ENCODE results near the gene RFX3.

RFX3 gene

DNA sequence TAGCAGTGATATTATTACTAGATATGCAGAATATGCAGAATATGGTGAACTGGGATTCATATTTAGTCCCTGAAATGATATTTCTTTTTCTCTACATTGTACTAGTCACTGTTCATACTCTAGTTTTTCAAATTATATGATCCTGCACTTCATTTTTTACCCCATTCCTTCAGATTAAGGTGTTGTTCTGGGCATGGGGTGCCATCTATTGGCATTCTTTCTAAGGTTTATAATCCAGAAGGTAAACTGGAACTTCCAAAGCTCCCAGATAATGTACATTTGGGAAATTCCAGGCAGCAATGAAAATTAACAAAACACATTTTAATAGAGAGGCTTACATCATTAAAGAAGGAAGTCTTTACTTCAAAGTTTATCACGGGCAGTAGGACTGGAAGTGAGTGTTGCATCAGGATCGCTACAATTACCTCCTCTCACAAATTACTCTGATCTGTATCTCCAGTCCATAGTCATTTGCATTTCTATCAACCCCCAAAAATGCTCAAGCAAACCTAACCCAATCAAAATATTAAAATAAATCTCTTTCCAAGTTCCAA, 12.5 kb downstream of the RFX3 start:
- no peak for DNase-seq (ENCODE audit: low read depth)

DNA sequence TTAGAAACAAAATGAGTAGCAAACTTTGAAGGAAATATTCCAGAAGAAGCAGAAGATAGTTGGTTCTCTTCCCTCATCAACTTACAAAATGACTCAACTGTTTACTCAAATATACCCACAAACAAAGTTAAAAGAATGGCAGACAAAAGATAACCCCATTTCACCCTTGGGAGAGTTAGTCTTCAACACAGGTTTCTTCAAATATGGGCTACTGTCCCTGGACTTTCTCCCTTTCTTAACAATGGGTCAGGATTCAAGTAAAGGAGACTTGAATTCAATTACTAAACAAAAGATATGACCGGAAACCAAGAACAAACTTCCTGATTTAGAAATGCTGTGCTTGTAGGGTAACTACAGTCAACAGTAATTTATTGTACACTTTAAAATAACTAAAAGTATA, 14.2 kb downstream of the RFX3 start:
- DNase-seq (ENCODE audit: low read depth), result no peak

GRCh38 chr9:3510796-3511195, 15.0 kb downstream of the RFX3 start:
- no peak for DNase-seq (ENCODE audit: low read depth)

DNA sequence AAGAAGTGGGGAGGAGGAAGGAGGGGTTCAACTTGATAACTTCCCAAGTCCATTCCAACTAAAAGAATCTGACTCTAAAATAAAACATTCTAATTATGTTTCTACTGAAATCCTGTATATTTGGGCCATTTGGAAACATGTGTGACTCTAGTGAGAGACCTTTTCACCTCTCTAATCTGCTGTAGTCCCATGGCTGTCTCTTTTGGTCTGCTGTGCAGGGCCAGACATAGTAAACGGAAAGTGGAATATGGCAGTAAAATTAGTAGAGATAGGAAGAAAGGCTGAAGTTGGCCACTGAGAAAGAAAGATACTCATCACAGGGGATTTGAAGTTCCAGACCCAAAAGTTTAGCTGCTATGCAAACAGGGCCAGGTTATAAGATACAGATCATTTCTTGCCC, 15.9 kb downstream of the RFX3 start:
- DNase-seq (ENCODE audit: low read depth), result no peak

DNA sequence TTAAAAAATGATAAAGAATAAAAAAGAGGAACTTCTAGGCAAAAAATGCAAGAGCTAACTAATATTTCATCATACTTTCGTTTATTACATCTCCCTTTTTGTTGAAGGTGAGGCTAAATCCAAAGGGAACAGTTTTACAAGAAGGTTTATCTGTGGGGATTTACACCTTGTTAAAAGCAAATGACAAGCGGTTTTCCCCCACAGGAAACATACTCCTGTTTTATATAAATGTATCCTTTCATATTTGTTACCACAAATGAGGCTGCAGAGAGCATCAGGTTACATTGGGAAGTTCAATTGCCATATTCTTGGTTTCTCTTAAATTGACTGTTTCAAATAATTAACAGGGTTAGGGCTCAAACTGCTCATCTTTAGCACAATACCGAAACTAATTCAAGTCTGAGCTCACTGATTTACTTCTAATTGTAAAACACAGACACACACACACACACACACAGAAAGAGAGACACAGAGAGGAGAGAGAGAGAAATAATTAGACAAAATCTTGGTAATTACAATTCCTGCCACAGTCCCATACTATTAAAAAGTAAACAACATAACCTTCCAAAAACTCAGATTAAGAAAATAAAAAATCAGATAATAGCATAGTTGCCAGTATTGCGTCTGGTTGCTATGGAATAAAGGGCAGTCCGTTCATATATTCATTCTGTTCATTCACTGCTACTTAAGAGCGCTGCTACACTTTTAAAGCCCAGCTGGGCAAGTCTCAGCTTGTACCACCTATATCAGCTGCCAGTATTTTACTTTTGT, 17.1 kb downstream of the RFX3 start:
- no peak for DNase-seq (ENCODE audit: low read depth)

DNA sequence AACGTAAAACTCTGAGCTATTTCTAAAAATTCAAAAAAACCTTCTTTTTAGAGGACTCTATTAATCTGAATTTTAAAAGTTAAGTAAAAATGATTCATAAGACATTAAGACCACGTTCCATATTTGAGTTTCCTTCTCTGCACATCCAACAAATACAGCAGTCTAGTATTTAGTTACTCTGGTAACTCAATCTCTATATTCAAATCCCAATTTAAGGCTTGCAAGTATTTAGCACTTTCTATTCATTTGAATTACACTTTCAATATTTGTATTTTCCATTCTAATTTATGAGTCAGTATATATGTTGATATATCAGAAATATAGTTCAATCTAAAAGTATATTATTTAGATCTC, 17.7 kb downstream of the RFX3 start:
- DNase-seq (ENCODE audit: low read depth), result no peak

- no peak for DNase-seq (ENCODE audit: low read depth)
Measured at GRCh38 chr9:3507395-3508077, 18.3 kb downstream of the RFX3 start.

GRCh38 chr9:3506164-3506563, 19.6 kb downstream of the RFX3 start:
- no peak for DNase-seq (ENCODE audit: low read depth)

DNA sequence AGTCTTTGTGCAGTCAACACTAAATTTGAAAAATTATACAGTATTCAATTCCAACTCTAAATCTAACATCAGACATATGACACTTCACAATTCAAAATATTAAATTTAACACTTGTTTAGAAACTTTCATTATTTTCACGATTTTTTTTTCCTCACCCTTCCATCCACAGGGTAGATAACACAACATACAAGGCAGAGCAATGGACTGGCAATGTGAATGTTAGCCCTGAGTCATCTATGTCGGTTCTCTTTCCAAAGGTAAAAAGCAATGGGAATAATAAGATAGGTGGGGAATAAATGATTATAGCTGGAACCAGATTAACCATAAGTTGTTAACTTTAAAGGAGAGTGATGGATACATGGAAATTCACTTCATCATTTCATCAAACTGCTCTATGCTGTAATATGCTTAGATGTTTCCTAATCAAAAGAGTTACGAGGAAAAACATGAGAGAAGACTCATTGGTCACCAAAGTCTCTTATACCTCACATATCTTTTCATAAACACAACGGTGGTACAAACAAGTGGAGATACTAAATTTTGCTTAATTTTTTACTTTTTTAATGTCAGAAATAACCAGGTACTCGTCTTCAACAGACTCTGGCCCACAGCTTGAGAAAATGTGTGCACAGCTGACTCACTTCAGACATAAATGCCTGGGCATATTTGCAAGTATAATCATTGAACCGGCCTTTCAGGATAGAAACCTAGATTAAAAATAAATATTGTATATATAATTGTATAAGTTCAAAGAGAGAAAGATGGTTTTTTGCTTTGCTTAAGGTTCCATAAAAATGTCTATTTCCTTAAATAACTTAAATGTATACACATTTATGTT, 23.0 kb downstream of the RFX3 start:
- no peak for DNase-seq (ENCODE audit: low read depth)

DNA sequence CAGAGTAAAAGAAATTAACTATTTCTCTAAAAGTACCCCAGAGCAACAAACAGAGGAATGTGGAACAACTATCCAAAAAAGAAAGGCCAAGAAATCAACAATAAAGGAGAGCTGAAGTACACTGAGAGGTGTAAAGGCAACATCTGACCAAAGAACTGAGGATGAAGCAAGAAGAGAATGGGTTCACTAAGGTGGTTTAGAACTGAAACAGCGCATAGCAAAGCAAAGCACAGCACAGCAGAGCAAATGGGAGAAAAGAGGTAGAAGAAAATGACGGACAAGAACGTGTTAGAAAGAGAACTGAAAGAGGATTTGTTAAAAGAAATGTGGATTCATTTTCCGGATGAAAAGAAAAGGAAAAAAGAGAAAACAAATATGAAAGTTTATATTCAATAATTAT, 25.8 kb downstream of the RFX3 start:
- DNase-seq (ENCODE audit: low read depth), result no peak

DNA sequence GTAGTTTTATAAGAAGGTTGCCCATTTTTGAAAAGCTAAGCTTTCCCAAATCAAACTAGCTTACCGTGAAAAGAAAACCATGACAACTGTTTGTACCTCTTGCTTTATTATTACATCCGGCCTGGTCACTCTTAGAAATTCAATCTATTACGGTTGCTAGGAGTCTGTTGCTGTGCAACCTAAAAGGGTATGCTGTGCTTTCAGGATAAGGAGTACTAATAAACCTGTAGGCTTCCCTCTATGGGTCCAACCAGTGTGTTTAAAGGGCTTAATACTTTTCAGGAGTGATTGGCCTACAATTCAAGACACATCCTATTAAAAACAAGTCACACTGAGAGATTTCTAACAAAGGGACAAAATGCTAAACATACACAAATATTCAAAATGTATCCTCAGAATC, 27.1 kb downstream of the RFX3 start:
- DNase-seq (ENCODE audit: low read depth), result no peak

GRCh38 chr9:3497857-3498256, 27.9 kb downstream of the RFX3 start:
- DNase-seq (ENCODE audit: low read depth), result no peak

- no peak for DNase-seq (ENCODE audit: low read depth)
Measured at GRCh38 chr9:3497401-3497800, 28.4 kb downstream of the RFX3 start.

GRCh38 chr9:3495855-3496254, 29.9 kb downstream of the RFX3 start:
- DNase-seq (ENCODE audit: low read depth), result no peak

DNA sequence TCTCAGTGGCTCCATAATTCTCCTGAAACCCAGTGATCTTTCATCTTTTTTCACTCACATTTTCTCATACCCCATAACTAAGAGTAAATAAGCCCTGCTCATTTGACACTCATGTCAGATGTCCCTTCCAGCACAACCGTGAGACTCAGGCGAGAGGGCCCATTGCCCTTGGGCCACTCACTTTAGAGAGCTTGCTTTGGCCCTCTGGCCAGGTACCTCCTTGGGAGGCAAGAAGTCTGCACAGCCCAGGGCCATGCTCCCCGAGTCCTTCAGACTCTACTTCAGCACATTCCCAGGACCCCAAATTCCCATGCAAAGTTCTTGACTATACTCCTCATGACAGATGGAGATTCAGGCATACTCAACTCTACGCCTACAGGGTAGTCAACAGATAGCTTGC, 33.6 kb downstream of the RFX3 start:
- DNase-seq (ENCODE audit: low read depth), result no peak

DNA sequence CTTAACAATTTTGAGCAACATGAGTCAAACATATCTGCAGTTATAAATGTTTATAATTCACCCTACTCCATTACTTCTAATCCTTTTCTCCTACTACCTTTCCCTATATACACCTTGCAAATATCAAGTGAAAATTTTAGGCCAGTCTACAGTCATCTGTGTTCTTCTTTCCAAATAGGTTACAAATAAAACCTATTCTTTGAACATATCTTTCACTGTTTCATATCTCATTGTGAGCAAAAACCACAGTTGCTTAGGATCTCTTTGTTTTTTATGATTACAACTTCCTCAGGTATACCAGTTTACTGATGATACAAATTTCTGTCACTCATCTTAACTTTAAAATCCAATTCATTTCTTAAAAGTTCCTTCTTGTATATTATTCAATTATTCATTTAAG, 34.4 kb downstream of the RFX3 start:
- no peak for DNase-seq (ENCODE audit: low read depth)

- no peak for DNase-seq (ENCODE audit: low read depth)
Measured at GRCh38 chr9:3490957-3491356, 34.8 kb downstream of the RFX3 start.

DNA sequence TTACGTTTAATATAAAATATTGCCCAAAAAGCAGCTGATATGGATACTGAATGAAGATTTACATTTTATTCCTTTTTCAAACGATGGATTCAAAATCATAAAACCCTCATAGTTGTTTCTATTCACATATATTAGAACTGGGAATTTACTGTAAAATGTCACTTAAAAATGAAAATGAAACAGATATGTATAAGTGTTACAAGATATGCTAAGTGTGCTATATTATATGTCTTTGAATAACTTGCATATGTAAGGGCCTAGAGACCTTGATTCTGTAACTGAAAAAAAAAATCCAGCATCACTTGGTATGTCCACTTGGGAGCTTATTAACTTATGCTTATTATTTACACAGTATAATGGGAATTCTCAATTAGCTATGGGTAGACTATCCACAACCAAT, 43.2 kb downstream of the RFX3 start:
- no peak for DNase-seq (ENCODE audit: low read depth)

DNA sequence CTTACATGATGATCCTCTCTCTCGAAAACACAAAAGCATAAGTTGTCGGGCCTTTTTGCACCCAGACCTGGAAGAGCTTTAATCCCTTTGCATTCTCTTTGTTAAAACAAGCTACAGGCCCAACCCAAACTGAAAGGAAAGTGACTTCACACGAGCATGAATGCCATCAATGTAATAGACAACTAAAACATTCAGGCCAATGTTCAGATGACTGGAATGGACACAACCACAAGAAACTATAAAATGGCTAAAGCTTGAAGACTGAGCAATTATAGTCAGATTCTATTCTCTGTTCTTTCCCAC, 45.5 kb downstream of the RFX3 start:
- no peak for DNase-seq (ENCODE audit: low read depth)

DNA sequence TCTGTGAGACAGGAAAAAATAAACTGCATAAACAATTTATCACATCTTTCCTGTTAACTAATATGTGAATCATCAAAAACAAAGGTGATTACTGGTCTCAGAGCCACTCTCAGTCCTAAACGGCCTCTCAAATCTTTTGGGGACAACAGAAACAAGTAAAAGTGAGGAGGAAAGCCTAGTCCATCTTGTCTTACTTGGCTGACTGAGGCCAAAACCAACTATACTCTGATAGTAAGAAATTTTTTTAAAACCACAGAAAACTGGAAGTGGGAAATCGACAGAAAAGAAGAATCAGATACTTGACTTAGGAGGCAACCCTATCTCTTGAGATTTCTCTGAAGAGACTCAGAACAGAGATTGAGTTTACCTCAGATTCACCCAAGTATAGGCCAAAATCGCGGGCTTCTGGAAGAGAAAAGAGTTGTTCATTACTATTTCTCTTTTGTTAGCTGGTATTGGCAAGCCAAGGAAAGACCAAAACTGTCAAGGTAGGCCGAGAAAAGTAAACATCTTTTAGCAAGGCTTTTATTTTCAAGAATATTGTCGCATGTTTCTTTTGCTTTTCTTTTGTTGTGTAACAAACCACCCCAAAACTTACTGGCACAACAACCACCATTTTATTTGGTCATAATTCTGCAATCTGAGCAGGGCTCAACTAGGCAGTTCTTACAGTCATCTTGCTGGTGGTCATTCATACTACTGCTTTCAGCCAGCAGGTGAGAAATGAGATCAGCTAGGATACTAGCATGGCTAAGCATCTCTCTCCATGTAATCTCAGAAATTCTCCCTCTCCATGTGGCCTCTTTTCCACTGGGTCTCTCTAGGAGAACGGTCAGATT, 46.1 kb downstream of the RFX3 start:
- DNase-seq (ENCODE audit: low read depth), result no peak

DNA sequence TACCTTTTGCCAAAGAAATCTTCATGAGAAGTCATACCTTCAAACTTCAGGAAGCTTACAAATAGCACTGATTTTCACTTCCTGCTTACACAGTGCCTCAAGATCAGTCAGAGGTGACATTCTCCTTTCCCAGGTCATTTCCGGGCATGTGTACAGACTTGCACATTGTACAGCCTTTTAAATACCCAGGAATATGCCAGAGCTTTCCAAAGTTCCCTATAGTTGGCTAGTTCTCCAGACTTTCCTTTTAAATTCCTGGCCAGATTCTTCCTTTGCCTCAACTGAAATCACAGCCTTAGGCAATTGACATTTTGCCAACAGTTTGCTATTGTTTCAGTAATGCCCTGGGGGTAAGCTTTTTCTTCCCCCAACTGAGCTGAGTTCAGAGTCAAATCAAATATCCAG, 47.2 kb downstream of the RFX3 start:
- no peak for DNase-seq (ENCODE audit: low read depth)

- DNase-seq (ENCODE audit: low read depth), result no peak
Measured at GRCh38 chr9:3477236-3477834, 48.5 kb downstream of the RFX3 start.

All from activated T-cell treated with anti-CD3 and anti-CD28 coated beads for 48 hours (primary cell).